Neural crest cell (in vitro differentiated cells): ENCODE data around the gene BIK. TPM values are rescaled to one million over a fixed set of nuclear protein-coding genes. Genes with fewer than 3 reads are reported as not detected.

Experiments
- DNase-seq: peaks from one replicate; pipeline ENCODE4 v3.0.0; 2021; ENCODE audit warnings: low read depth, mixed read lengths, low spot score
- H3K27ac Mint-ChIP-seq: one replicate; pipeline ENCODE4 v1.8.0; 2021; ENCODE audit warnings: mild to moderate bottlenecking, mixed read lengths; ENCODE audit not compliant: unreplicated experiment
- H3K27me3 Mint-ChIP-seq: 2 replicates; pipeline ENCODE4 v1.8.0; 2021; ENCODE audit warnings: low read depth, mild to moderate bottlenecking, mixed read lengths
- H3K36me3 Mint-ChIP-seq: 2 replicates; pipeline ENCODE4 v1.8.0; 2021; ENCODE audit warnings: low read depth, mild to moderate bottlenecking, mixed read lengths
- H3K4me1 Mint-ChIP-seq: 2 replicates; pipeline ENCODE4 v1.8.0; 2021; ENCODE audit warnings: mixed read lengths
- H3K4me3 Mint-ChIP-seq: one replicate; pipeline ENCODE4 v1.8.0; 2021; ENCODE audit warnings: mild to moderate bottlenecking, mixed read lengths
- H3K9me3 Mint-ChIP-seq: 2 replicates; pipeline ENCODE4 v1.8.0; 2021; ENCODE audit warnings: mixed read lengths
- CTCF ChIP-seq: fragments of 200-600 bp; sonication (generic); conservative IDR thresholded peaks from 2 replicates; pipeline ENCODE4 v1.5.0; 2021; ENCODE audit warnings: antibody characterized with exemption, mild to moderate bottlenecking
- total RNA-seq: library from RNA; stranded (reverse); gene quantifications from 2 replicates; pipeline ENCODE4 v1.2.1, GENCODE V29; 2021

The BIK gene
- total RNA-seq, 1 donor from 2014 or later = 0.61 TPM

DNA sequence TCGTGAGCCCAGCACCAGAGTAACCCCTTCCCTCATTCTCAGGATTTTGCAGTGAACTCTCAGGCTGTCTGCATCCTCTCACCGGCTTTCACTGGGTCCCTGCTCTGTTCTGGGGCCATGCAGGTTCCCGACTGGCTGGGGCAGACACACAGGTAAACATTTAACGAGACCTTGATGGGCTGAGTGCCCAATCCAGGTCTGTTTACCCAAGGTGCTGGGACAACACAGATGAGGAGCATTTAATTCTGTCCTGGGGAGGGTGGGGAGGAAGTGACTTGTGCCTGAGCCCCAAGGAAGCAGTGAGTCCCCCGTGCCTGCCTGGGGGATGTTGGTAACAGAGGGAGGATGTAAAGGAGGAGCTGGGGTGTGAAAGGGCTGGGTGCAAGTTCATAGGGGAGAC, 4.4 kb downstream of the BIK start:
- Mint-ChIP-seq H3K4me3 (no peak overlapping the region), H3K4me1 (peaks cover 20% of the 10 kb centered on the region), H3K9me3 (no peaks in the 10 kb centered on the region), H3K36me3 (no peaks in the 10 kb centered on the region), H3K27ac (no peak overlapping the region), H3K27me3 (peaks cover 46% of the 10 kb centered on the region)
- no peak for TF ChIP-seq CTCF
- no peak for DNase-seq

- Mint-ChIP-seq H3K4me3 (no peak overlapping the region), H3K9me3 (no peaks in the 10 kb centered on the region), H3K4me1 (peaks cover 11% of the 10 kb centered on the region), H3K36me3 (no peaks in the 10 kb centered on the region), H3K27me3 (peaks cover 32% of the 10 kb centered on the region), H3K27ac (no peak overlapping the region)
- no peak for TF ChIP-seq CTCF
- DNase-seq = no peak
Observed at GRCh38 chr22:43116932-43117331, 6.4 kb downstream of the BIK start.

- H3K9me3 Mint-ChIP-seq = no peaks in the 10 kb centered on the region
- H3K27me3 Mint-ChIP-seq = peaks cover 19% of the 10 kb centered on the region
- H3K36me3 Mint-ChIP-seq = no peaks in the 10 kb centered on the region
- H3K27ac Mint-ChIP-seq = no peak overlapping the region
- H3K4me1 Mint-ChIP-seq = peaks cover 9% of the 10 kb centered on the region
- no peak overlapping the region for H3K4me3 Mint-ChIP-seq
- DNase-seq = no peak
- no peak for TF ChIP-seq CTCF
Observed at GRCh38 chr22:43118024-43118849, 7.7 kb downstream of the BIK start.

DNA sequence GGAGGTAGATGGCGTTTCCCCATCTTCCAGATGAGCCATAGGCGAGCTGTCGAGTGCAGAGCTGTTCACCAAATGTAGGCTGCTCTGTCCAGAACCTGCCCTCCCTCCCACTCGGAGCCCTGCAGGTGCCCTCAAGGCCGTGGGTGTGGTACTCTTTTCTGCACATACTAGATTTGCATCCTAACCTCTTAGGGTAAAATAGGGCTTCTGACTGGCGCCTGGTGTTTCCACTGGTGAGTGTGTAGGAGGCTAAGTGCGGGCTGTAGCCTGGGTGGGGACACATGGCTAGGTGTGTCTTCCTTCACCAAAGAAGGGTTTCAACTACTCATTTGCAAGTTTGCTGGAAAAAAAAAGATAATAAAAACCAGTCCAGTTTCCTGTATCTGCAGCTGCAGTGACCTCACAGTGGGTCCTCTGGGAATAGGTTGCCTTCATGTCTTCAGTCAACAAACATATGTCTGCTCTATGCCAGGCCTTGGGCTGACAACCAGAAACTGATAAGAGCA, 8.5 kb downstream of the BIK start:
- no peak for TF ChIP-seq CTCF
- Mint-ChIP-seq H3K4me1 (peaks cover 4% of the 10 kb centered on the region), H3K27ac (no peak overlapping the region), H3K27me3 (peaks cover 11% of the 10 kb centered on the region), H3K9me3 (no peaks in the 10 kb centered on the region), H3K4me3 (no peak overlapping the region), H3K36me3 (no peaks in the 10 kb centered on the region)
- DNase-seq = no peak

GRCh38 chr22:43126501-43127165, 16.1 kb downstream of the BIK start:
- no peak for DNase-seq
- TF ChIP-seq CTCF = no peak
- Mint-ChIP-seq H3K27me3 (no peaks in the 10 kb centered on the region), H3K36me3 (no peaks in the 10 kb centered on the region), H3K4me3 (no peak overlapping the region), H3K9me3 (no peaks in the 10 kb centered on the region), H3K4me1 (no peaks in the 10 kb centered on the region), H3K27ac (peak overlapping the region; percentile 27)
